ENCODE results near the gene VAT1L.
A peak's percentile ranks its signal among the peaks of the same experiment; 100 is the strongest.

The VAT1L gene

GRCh38 chr16:78002915-78003538 lies 214.7 kb downstream of the VAT1L start:
- DNase-seq = peak; percentile 0 to 62

- no peak for DNase-seq
Measured at GRCh38 chr16:78004517-78004916, 216.2 kb downstream of the VAT1L start.

- DNase-seq = no peak
Measured at GRCh38 chr16:78005881-78006280, 217.5 kb downstream of the VAT1L start.

GRCh38 chr16:78007121-78007520 lies 218.8 kb downstream of the VAT1L start:
- DNase-seq = no peak

DNA sequence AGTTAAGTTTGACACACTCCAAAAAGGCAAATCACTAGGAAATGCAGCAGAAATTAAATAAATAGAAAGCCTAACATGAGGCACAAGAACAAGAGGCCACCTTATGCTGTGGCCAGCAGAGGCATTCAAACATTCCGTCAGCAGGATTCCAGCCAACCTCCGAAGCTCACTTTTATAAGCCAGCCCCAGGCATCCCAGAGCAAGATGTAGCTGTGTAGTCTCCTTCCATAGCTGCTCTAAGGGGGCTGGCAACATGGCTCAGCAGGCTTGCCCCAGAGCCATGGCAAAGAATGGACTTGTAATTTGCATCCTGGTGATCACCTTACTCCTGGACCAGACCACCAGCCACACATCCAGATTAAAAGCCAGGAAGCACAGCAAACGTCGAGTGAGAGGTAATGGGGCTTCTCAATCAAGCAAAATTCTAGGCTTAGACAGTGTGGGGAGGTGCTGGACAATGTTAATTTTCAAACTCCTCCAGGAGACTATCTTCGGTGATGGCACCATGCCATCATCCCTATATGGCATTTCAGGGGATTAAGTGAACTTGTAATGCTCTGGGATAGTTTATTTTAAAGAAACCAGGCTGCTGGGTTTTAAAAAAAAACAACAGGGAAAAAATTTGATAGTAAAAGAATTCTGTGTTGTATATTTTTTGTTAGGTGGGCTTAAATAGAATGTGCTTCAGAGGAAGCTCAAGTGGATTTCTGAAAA lies 234.1 kb downstream of the VAT1L start, which contains the start of gene CLEC3A:
Gene CLEC3A, plus strand, starts transcription at position 202 of the 714 bp plus-strand sequence. Its CDS starts 79 bp downstream, at position 281.
- DNase-seq = no peak

- DNase-seq = no peak
Measured at GRCh38 chr16:78024159-78024558, 235.8 kb downstream of the VAT1L start.

- no peak for DNase-seq
Measured at GRCh38 chr16:78025631-78026030, 237.3 kb downstream of the VAT1L start.

GRCh38 chr16:78028018-78028417 lies 239.7 kb downstream of the VAT1L start:
- no peak for DNase-seq
